Esophagus (tissue), 2 donors: Measurements from ENCODE around the gene PCBP3. TPM values are rescaled to one million over a fixed set of nuclear protein-coding genes. Genes with fewer than 3 reads are reported as not detected.

Source experiments
- H3K27ac ChIP-seq, 2 donors: one replicate each; pipeline ENCODE4 v1.5.1; 2013; ENCODE audit warnings: low read depth in 2 of 2, mild to moderate bottlenecking in 2 of 2, inconsistent platforms in 1 of 2, low read length in 1 of 2, moderate library complexity in 1 of 2
- H3K27me3 ChIP-seq, 2 donors: one replicate each; pipeline ENCODE4 v1.6.1; 2013; ENCODE audit warnings: low read length in 2 of 2, control low read depth in 1 of 2, mild to moderate bottlenecking in 1 of 2; ENCODE audit not compliant: insufficient read depth in 2 of 2, control insufficient read depth in 1 of 2
- H3K36me3 ChIP-seq, 2 donors: one replicate each; pipeline ENCODE4 v1.6.1; 2013; ENCODE audit warnings: low read length in 1 of 2; ENCODE audit not compliant: control insufficient read depth in 2 of 2, insufficient read depth in 2 of 2
- H3K4me1 ChIP-seq, 2 donors: one replicate each; pipeline ENCODE4 v1.6.1; 2013; ENCODE audit warnings: low read length in 1 of 2; ENCODE audit not compliant: control insufficient read depth in 2 of 2, insufficient read depth in 2 of 2
- H3K4me3 ChIP-seq, 2 donors: one replicate each; pipeline ENCODE4 v1.5.1; 2013; ENCODE audit warnings: low read length in 2 of 2, mild to moderate bottlenecking in 2 of 2, low read depth in 1 of 2, moderate library complexity in 1 of 2
- H3K9me3 ChIP-seq, 2 donors: one replicate each; pipeline ENCODE4 v1.6.1; 2013; ENCODE audit warnings: mild to moderate bottlenecking in 2 of 2, low read depth in 1 of 2, low read length in 1 of 2, moderate library complexity in 1 of 2; ENCODE audit not compliant: control insufficient read depth in 2 of 2, insufficient read depth in 1 of 2
- WGBS, 2 donors: extraction: QIAGEN DNeasy Blood & Tissue Kit; methylation state at CpG; one replicate each; pipeline ENCODE4 v1.1.7; 2013; 5-methylcytosine and 5-hydroxymethylcytosine counted together
- polyA plus RNA-seq, 2 donors: library from polyadenylated mRNA; stranded (reverse); fragments of 200-250 nt; gene quantifications; one replicate each; pipeline ENCODE4 v1.2.3, GENCODE V29; 2013
- donor health status: healthy with polysubstance abuse.
- donor health status: Bipolar disorder and iron deficiency.

The PCBP3 gene
- polyA plus RNA-seq, 2 donors, result 0.24 to 0.67 TPM

GRCh38 chr21:45900034-45900868 is 256.7 kb downstream of the PCBP3 start:
- no peaks in the 10 kb centered on the region for H3K27me3 ChIP-seq
- no peak overlapping the region for H3K4me3 ChIP-seq
- no peak overlapping the region for H3K27ac ChIP-seq
- no peaks in the 10 kb centered on the region for H3K36me3 ChIP-seq
- no peaks in the 10 kb centered on the region for H3K4me1 ChIP-seq
- 84 to 86% methylated on average over 24 to 27 of the region's 27 CpGs for WGBS, 2 donors
- H3K9me3 ChIP-seq, result no peaks in the 10 kb centered on the region

GRCh38 chr21:45901061-45901690 is 257.7 kb downstream of the PCBP3 start:
- Histone ChIP-seq H3K4me1 (no peaks in the 10 kb centered on the region), H3K4me3 (no peak overlapping the region), H3K27me3 (no peaks in the 10 kb centered on the region), H3K27ac (no peak overlapping the region), H3K9me3 (no peaks in the 10 kb centered on the region), H3K36me3 (no peaks in the 10 kb centered on the region)
- WGBS, 2 donors, result 84 to 88% methylated on average over 15 of the region's 15 CpGs

- 87 to 89% methylated on average over 19 of the region's 19 CpGs for WGBS, 2 donors
- no peaks in the 10 kb centered on the region for H3K9me3 ChIP-seq
- H3K36me3 ChIP-seq, result no peaks in the 10 kb centered on the region
These were observed 258.9 kb downstream of the PCBP3 start for GRCh38 chr21:45902292-45902995.

GRCh38 chr21:45905196-45905595 is 261.7 kb downstream of the PCBP3 start:
- WGBS, 2 donors, result 92 to 94% methylated on average over 12 of the region's 12 CpGs

More at GRCh38 chr21:45902292-45902995, 258.9 kb downstream of the PCBP3 start:
- no peak overlapping the region for H3K4me3 ChIP-seq
- no peak overlapping the region for H3K27ac ChIP-seq
- H3K4me1 ChIP-seq, result no peaks in the 10 kb centered on the region
- H3K27me3 ChIP-seq, result no peaks in the 10 kb centered on the region

GRCh38 chr21:45906196-45906805 is 262.8 kb downstream of the PCBP3 start:
- no peaks in the 10 kb centered on the region for H3K9me3 ChIP-seq
- no peaks in the 10 kb centered on the region for H3K36me3 ChIP-seq
- H3K27ac ChIP-seq, result no peak overlapping the region
- no peaks in the 10 kb centered on the region for H3K27me3 ChIP-seq
- peaks cover 0 to 2% of the 10 kb centered on the region in 2 donors for H3K4me1 ChIP-seq
- H3K4me3 ChIP-seq, result no peak overlapping the region
- WGBS, 2 donors, result 85 to 90% methylated on average over 19 of the region's 19 CpGs

More at GRCh38 chr21:45905196-45905595, 261.7 kb downstream of the PCBP3 start:
- no peaks in the 10 kb centered on the region for H3K27me3 ChIP-seq
- no peaks in the 10 kb centered on the region for H3K36me3 ChIP-seq
- H3K9me3 ChIP-seq, result no peaks in the 10 kb centered on the region
- no peak overlapping the region for H3K4me3 ChIP-seq
- peaks cover 0 to under 1% of the 10 kb centered on the region in 2 donors for H3K4me1 ChIP-seq
- no peak overlapping the region for H3K27ac ChIP-seq

GRCh38 chr21:45906859-45907258 is 263.3 kb downstream of the PCBP3 start:
- Histone ChIP-seq H3K27me3 (no peaks in the 10 kb centered on the region), H3K36me3 (no peaks in the 10 kb centered on the region), H3K27ac (no peak overlapping the region), H3K4me3 (no peak overlapping the region), H3K4me1 (peaks cover 0 to 2% of the 10 kb centered on the region in 2 donors), H3K9me3 (no peaks in the 10 kb centered on the region)
- 87 to 92% methylated on average over 10 to 13 of the region's 13 CpGs for WGBS, 2 donors

- no peaks in the 10 kb centered on the region for H3K9me3 ChIP-seq
- 85 to 86% methylated on average over 27 of the region's 27 CpGs for WGBS, 2 donors
- H3K4me3 ChIP-seq, result no peak overlapping the region
- H3K36me3 ChIP-seq, result no peaks in the 10 kb centered on the region
- H3K4me1 ChIP-seq, result peaks cover 0 to 2% of the 10 kb centered on the region in 2 donors
- no peaks in the 10 kb centered on the region for H3K27me3 ChIP-seq
- H3K27ac ChIP-seq, result no peak overlapping the region
These were observed 265.2 kb downstream of the PCBP3 start for GRCh38 chr21:45908536-45909237.

GRCh38 chr21:45909238-45909988 is 265.9 kb downstream of the PCBP3 start:
- Histone ChIP-seq H3K9me3 (no peaks in the 10 kb centered on the region), H3K27ac (no peak overlapping the region), H3K4me1 (peaks cover 0 to 2% of the 10 kb centered on the region in 2 donors), H3K4me3 (no peak overlapping the region), H3K36me3 (no peaks in the 10 kb centered on the region), H3K27me3 (no peaks in the 10 kb centered on the region)
- 79 to 85% methylated on average over 21 to 23 of the region's 23 CpGs for WGBS, 2 donors
